ENCODE results near the gene MLIP. TPM values are rescaled to one million over a fixed set of nuclear protein-coding genes. Genes with fewer than 3 reads are reported as not detected.
A peak's percentile ranks its signal among the peaks of the same experiment; 100 is the strongest.

MLIP gene
- total RNA-seq, 4 donors from 2014 or later = 4.0 to 20.6 (median 10.1) TPM

GRCh38 chr6:54103497-54103896 lies 7.7 kb upstream of the MLIP start:
- WGBS, 2 donors = 61 to 62% methylated on average over 3 of the region's 3 CpGs
- intact Hi-C loops (cut with DNase I; ENCODE audit: low total_unique reads) = no loop called here

DNA sequence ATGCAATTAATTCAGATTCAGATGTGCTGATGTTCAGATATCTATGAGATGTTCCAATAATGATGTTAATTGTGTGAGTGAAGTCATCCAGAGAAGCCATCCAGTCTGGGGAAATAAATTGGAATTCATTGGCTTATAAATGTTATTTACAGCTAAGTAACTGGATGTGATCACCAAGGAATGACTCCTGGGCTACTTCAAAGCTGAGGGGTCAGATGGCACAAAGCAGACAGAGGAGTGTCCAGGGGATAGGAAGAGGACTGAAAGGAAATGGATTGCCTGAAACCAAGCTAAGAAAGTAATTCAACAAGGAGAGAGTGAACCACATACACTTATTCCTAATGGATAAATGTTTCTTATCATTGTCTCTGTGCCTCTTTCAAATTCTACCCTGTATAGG lies 4.5 kb upstream of the MLIP start:
- intact Hi-C loops (cut with DNase I; ENCODE audit: low total_unique reads) = no loop called here
- TF ChIP-seq, protein P1, sequence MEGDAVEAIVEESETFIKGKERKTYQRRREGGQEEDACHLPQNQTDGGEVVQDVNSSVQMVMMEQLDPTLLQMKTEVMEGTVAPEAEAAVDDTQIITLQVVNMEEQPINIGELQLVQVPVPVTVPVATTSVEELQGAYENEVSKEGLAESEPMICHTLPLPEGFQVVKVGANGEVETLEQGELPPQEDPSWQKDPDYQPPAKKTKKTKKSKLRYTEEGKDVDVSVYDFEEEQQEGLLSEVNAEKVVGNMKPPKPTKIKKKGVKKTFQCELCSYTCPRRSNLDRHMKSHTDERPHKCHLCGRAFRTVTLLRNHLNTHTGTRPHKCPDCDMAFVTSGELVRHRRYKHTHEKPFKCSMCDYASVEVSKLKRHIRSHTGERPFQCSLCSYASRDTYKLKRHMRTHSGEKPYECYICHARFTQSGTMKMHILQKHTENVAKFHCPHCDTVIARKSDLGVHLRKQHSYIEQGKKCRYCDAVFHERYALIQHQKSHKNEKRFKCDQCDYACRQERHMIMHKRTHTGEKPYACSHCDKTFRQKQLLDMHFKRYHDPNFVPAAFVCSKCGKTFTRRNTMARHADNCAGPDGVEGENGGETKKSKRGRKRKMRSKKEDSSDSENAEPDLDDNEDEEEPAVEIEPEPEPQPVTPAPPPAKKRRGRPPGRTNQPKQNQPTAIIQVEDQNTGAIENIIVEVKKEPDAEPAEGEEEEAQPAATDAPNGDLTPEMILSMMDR (IDR thresholded peaks at IDR 0.05) = no peak
- TF ChIP-seq POLR2A (IDR thresholded peaks at IDR 0.05) = no peak
- no peak overlapping the region for H3K4me3 ChIP-seq (ENCODE audit: low read depth, poor library complexity, severe bottlenecking)
- no peak for DNase-seq (ENCODE audit: low spot score in 2 of 2)

More at GRCh38 chr6:54103497-54103896, 7.7 kb upstream of the MLIP start:
- TF ChIP-seq, protein P1 (IDR thresholded peaks at IDR 0.05) = no peak
- TF ChIP-seq POLR2A (IDR thresholded peaks at IDR 0.05) = no peak
- no peak for DNase-seq (ENCODE audit: low spot score in 2 of 2)
- no peak overlapping the region for H3K4me3 ChIP-seq (ENCODE audit: low read depth, poor library complexity, severe bottlenecking)

- no peak overlapping the region for H3K4me3 ChIP-seq (ENCODE audit: low read depth, poor library complexity, severe bottlenecking)
- TF ChIP-seq, protein P1 (IDR thresholded peaks at IDR 0.05) = no peak
- TF ChIP-seq POLR2A (IDR thresholded peaks at IDR 0.05) = no peak
- 29 to 36% methylated on average over 8 of the region's 8 CpGs for WGBS, 2 donors
- DNase-seq (ENCODE audit: low spot score in 2 of 2) = peak in 1 of 2 donors; percentile 33
- intact Hi-C loops (cut with DNase I; ENCODE audit: low total_unique reads) = no loop called here
These were observed 3.7 kb upstream of the MLIP start for GRCh38 chr6:54107470-54108090.

DNA sequence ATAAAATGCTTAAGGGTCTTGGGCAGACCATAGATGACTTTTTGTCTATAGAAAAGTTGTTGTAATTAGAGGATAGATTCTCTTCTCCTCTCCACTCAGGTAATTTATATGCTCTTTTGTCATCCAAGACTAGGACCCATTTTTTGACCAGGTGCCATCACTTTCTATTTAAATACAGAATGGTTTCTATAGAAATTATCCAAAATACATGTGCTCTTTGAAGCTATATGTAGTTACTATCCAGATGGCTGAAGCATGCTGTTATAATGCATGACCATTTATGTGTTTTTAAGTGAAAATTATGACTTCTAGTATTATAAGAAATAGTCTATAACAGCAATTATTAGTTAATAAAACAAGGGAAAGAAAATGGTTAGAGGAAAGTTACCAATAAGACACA lies 3.0 kb upstream of the MLIP start:
- no peak for DNase-seq (ENCODE audit: low spot score in 2 of 2)
- intact Hi-C loops (cut with DNase I; ENCODE audit: low total_unique reads) = no loop called here
- TF ChIP-seq, protein P1 (IDR thresholded peaks at IDR 0.05) = no peak
- no peak for TF ChIP-seq POLR2A (IDR thresholded peaks at IDR 0.05)
- H3K4me3 ChIP-seq (ENCODE audit: low read depth, poor library complexity, severe bottlenecking) = no peak overlapping the region

GRCh38 chr6:54109586-54109985 lies 1.7 kb upstream of the MLIP start:
- TF ChIP-seq, protein P1 (IDR thresholded peaks at IDR 0.05) = no peak
- TF ChIP-seq POLR2A (IDR thresholded peaks at IDR 0.05) = no peak
- no peak for DNase-seq (ENCODE audit: low spot score in 2 of 2)
- intact Hi-C loops (cut with DNase I; ENCODE audit: low total_unique reads) = no loop called here
- H3K4me3 ChIP-seq (ENCODE audit: low read depth, poor library complexity, severe bottlenecking) = no peak overlapping the region
- 91 to 93% methylated on average over 2 to 3 of the region's 3 CpGs for WGBS, 2 donors

DNA sequence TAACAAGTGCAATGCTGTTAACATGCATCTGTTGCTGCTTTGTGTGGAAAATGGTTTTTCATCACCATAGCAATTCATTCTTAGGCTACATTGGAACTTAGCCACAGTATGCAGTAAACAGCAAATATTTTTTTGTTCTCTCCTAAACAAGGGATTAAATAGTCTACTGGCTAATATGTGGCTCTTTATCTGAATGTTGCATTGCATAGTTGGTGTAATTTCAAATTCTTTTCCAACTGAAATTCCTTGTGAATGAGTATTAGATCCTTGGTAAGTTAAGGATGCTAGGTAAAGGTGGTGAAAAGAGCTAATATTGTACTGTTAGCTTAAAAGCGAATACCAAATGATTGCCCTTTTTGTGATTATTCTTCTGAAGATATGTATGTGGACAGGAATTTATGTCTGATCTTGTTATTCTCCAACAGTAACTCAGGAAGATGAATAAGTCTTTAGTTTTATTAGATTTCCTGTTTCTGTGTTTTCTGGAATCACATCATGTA lies 958 bp downstream of the MLIP start:
- no peak for DNase-seq (ENCODE audit: low spot score in 2 of 2)

More for the DNA sequence above, 958 bp downstream of the MLIP start:
- no peak overlapping the region for H3K4me3 ChIP-seq (ENCODE audit: low read depth, poor library complexity, severe bottlenecking)
- TF ChIP-seq POLR2A (IDR thresholded peaks at IDR 0.05) = no peak
- TF ChIP-seq, protein P1 (IDR thresholded peaks at IDR 0.05) = no peak
- intact Hi-C loops (cut with DNase I; ENCODE audit: low total_unique reads) = no loop called here
- 73 to 93% methylated on average over 1 of the region's 1 CpG for WGBS, 2 donors

Measured in lower leg skin (tissue), 4 donors.